Stomach smooth muscle (tissue), 2 donors: Measurements from ENCODE around the gene IFNB1.

Experiments
- H3K27ac ChIP-seq: one replicate; pipeline ENCODE4 v1.7.0; 2013; ENCODE audit warnings: mild to moderate bottlenecking, low read length, inconsistent platforms
- H3K27me3 ChIP-seq, 2 donors: one replicate each; pipeline ENCODE4 v1.7.0; 2013; ENCODE audit warnings: low read length in 2 of 2; ENCODE audit not compliant: insufficient read depth in 2 of 2, control insufficient read depth in 1 of 2
- H3K36me3 ChIP-seq, 2 donors: one replicate each; pipeline ENCODE4 v1.7.0; 2013; ENCODE audit warnings: low read length in 2 of 2; ENCODE audit not compliant: control insufficient read depth in 2 of 2, insufficient read depth in 2 of 2
- H3K4me1 ChIP-seq: one replicate; pipeline ENCODE4 v1.7.0; 2013; ENCODE audit warnings: low read length; ENCODE audit not compliant: control insufficient read depth, insufficient read depth
- H3K4me3 ChIP-seq, 2 donors: one replicate each; pipeline ENCODE4 v1.7.0; 2013; ENCODE audit warnings: low read length in 2 of 2
- H3K9ac ChIP-seq, 2 donors: one replicate each; pipeline ENCODE4 v1.7.0; 2013; ENCODE audit warnings: low read length in 2 of 2, mild to moderate bottlenecking in 1 of 2
- H3K9me3 ChIP-seq, 2 donors: one replicate each; pipeline ENCODE4 v1.7.0; 2013; ENCODE audit warnings: low read length in 2 of 2; ENCODE audit not compliant: control insufficient read depth in 2 of 2
- donor health status: healthy.
- donor health status: Pancreatic carcinoma.

The IFNB1 gene

GRCh38 chr9:21096172-21096900, 18.6 kb upstream of the IFNB1 start:
- Histone ChIP-seq H3K9ac (peak overlapping the region; percentile 37 to 48), H3K4me3 (peak overlapping the region; percentile 59 to 69), H3K27ac (peak overlapping the region; percentile 61), H3K4me1 (peaks cover 8% of the 10 kb centered on the region), H3K9me3 (no peaks in the 10 kb centered on the region), H3K36me3 (no peaks in the 10 kb centered on the region), H3K27me3 (no peaks in the 10 kb centered on the region)

GRCh38 chr9:21095561-21095960, 17.8 kb upstream of the IFNB1 start:
- Histone ChIP-seq H3K27ac (peak overlapping the region; percentile 61), H3K4me3 (peak overlapping the region in 1 of 2 donors; percentile 69), H3K9ac (peak overlapping the region in 1 of 2 donors; percentile 37), H3K27me3 (no peaks in the 10 kb centered on the region), H3K9me3 (no peaks in the 10 kb centered on the region), H3K4me1 (peaks cover 8% of the 10 kb centered on the region), H3K36me3 (no peaks in the 10 kb centered on the region)

GRCh38 chr9:21086538-21086937, 8.8 kb upstream of the IFNB1 start:
- H3K9ac ChIP-seq, result no peak overlapping the region
- no peak overlapping the region for H3K4me3 ChIP-seq
- H3K27me3 ChIP-seq, result no peaks in the 10 kb centered on the region
- H3K4me1 ChIP-seq, result no peaks in the 10 kb centered on the region
- H3K9me3 ChIP-seq, result peaks cover 0 to 2% of the 10 kb centered on the region in 2 donors
- H3K27ac ChIP-seq, result no peak overlapping the region
- H3K36me3 ChIP-seq, result no peaks in the 10 kb centered on the region

- Histone ChIP-seq H3K4me3 (no peak overlapping the region), H3K27ac (no peak overlapping the region), H3K27me3 (no peaks in the 10 kb centered on the region), H3K9me3 (peaks cover 0 to 2% of the 10 kb centered on the region in 2 donors), H3K9ac (no peak overlapping the region), H3K36me3 (no peaks in the 10 kb centered on the region), H3K4me1 (no peaks in the 10 kb centered on the region)
Measured at GRCh38 chr9:21085005-21085404, 7.3 kb upstream of the IFNB1 start.

GRCh38 chr9:21084242-21084850, 6.6 kb upstream of the IFNB1 start:
- no peak overlapping the region for H3K9ac ChIP-seq
- H3K27ac ChIP-seq, result no peak overlapping the region
- no peaks in the 10 kb centered on the region for H3K27me3 ChIP-seq
- peaks cover 0 to 2% of the 10 kb centered on the region in 2 donors for H3K9me3 ChIP-seq
- no peak overlapping the region for H3K4me3 ChIP-seq
- H3K4me1 ChIP-seq, result no peaks in the 10 kb centered on the region
- no peaks in the 10 kb centered on the region for H3K36me3 ChIP-seq

GRCh38 chr9:21082671-21083070, 4.9 kb upstream of the IFNB1 start:
- no peaks in the 10 kb centered on the region for H3K36me3 ChIP-seq
- H3K9ac ChIP-seq, result no peak overlapping the region
- H3K4me3 ChIP-seq, result no peak overlapping the region
- no peaks in the 10 kb centered on the region for H3K4me1 ChIP-seq
- H3K27ac ChIP-seq, result no peak overlapping the region
- no peaks in the 10 kb centered on the region for H3K27me3 ChIP-seq
- peaks cover 0 to 2% of the 10 kb centered on the region in 2 donors for H3K9me3 ChIP-seq

- peaks cover 0 to 1% of the 10 kb centered on the region in 2 donors for H3K9me3 ChIP-seq
- H3K4me1 ChIP-seq, result no peaks in the 10 kb centered on the region
- no peak overlapping the region for H3K27ac ChIP-seq
- H3K36me3 ChIP-seq, result no peaks in the 10 kb centered on the region
- no peak overlapping the region for H3K4me3 ChIP-seq
- H3K27me3 ChIP-seq, result no peaks in the 10 kb centered on the region
- no peak overlapping the region for H3K9ac ChIP-seq
Measured at GRCh38 chr9:21081999-21082398, 4.3 kb upstream of the IFNB1 start.

GRCh38 chr9:21081451-21081850, 3.7 kb upstream of the IFNB1 start:
- no peaks in the 10 kb centered on the region for H3K27me3 ChIP-seq
- H3K9ac ChIP-seq, result no peak overlapping the region
- H3K9me3 ChIP-seq, result no peaks in the 10 kb centered on the region
- no peak overlapping the region for H3K4me3 ChIP-seq
- H3K4me1 ChIP-seq, result no peaks in the 10 kb centered on the region
- no peaks in the 10 kb centered on the region for H3K36me3 ChIP-seq
- H3K27ac ChIP-seq, result no peak overlapping the region

GRCh38 chr9:21080793-21081192, 3.1 kb upstream of the IFNB1 start:
- H3K27ac ChIP-seq, result no peak overlapping the region

GRCh38 chr9:21078702-21079101, 960 bp upstream of the IFNB1 start:
- Histone ChIP-seq H3K4me1 (no peaks in the 10 kb centered on the region), H3K4me3 (no peak overlapping the region), H3K9ac (no peak overlapping the region), H3K9me3 (no peaks in the 10 kb centered on the region), H3K36me3 (no peaks in the 10 kb centered on the region), H3K27ac (no peak overlapping the region), H3K27me3 (no peaks in the 10 kb centered on the region)

More at GRCh38 chr9:21080793-21081192, 3.1 kb upstream of the IFNB1 start:
- Histone ChIP-seq H3K9me3 (no peaks in the 10 kb centered on the region), H3K4me1 (no peaks in the 10 kb centered on the region), H3K27me3 (no peaks in the 10 kb centered on the region), H3K4me3 (no peak overlapping the region), H3K36me3 (no peaks in the 10 kb centered on the region), H3K9ac (no peak overlapping the region)

GRCh38 chr9:21075484-21075883, 2.3 kb downstream of the IFNB1 start:
- H3K9ac ChIP-seq, result no peak overlapping the region

More at GRCh38 chr9:21075484-21075883, 2.3 kb downstream of the IFNB1 start:
- Histone ChIP-seq H3K27ac (no peak overlapping the region), H3K4me1 (no peaks in the 10 kb centered on the region), H3K27me3 (no peaks in the 10 kb centered on the region), H3K9me3 (no peaks in the 10 kb centered on the region), H3K4me3 (no peak overlapping the region), H3K36me3 (no peaks in the 10 kb centered on the region)
